Astrocyte of the cerebellum (primary cell): ENCODE data around the gene RILPL1.

ENCODE experiments used
- DNase-seq: peaks from one replicate; pipeline ENCODE4 v3.0.0-alpha.2; 2011; ENCODE audit warnings: low read depth
- H3K4me3 ChIP-seq: 2 replicates; pipeline ENCODE4 v1.5.1; 2011; ENCODE audit warnings: mild to moderate bottlenecking, low read depth, low read length, moderate library complexity
- in situ Hi-C: cut with HindIII; loops from 2 replicates; pipeline ENCODE4 v1.10.0; 2017; ENCODE audit warnings: low sequenced_read_pairs
- TF ChIP-seq, protein P1 (sequence below): IDR thresholded peaks from 2 replicates; pipeline ENCODE4 v1.5.1; 2012; ENCODE audit warnings: low read length, low read depth, moderate library complexity, mild to moderate bottlenecking; ENCODE audit errors: missing control alignments

Gene RILPL1

GRCh38 chr12:123529686-123530085 lies 3.8 kb downstream of the RILPL1 start:
- H3K4me3 ChIP-seq, result no peak overlapping the region
- TF ChIP-seq, protein P1, sequence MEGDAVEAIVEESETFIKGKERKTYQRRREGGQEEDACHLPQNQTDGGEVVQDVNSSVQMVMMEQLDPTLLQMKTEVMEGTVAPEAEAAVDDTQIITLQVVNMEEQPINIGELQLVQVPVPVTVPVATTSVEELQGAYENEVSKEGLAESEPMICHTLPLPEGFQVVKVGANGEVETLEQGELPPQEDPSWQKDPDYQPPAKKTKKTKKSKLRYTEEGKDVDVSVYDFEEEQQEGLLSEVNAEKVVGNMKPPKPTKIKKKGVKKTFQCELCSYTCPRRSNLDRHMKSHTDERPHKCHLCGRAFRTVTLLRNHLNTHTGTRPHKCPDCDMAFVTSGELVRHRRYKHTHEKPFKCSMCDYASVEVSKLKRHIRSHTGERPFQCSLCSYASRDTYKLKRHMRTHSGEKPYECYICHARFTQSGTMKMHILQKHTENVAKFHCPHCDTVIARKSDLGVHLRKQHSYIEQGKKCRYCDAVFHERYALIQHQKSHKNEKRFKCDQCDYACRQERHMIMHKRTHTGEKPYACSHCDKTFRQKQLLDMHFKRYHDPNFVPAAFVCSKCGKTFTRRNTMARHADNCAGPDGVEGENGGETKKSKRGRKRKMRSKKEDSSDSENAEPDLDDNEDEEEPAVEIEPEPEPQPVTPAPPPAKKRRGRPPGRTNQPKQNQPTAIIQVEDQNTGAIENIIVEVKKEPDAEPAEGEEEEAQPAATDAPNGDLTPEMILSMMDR, result no peak
- DNase-seq, result no peak
- in situ Hi-C loops, result no loop called here

DNA sequence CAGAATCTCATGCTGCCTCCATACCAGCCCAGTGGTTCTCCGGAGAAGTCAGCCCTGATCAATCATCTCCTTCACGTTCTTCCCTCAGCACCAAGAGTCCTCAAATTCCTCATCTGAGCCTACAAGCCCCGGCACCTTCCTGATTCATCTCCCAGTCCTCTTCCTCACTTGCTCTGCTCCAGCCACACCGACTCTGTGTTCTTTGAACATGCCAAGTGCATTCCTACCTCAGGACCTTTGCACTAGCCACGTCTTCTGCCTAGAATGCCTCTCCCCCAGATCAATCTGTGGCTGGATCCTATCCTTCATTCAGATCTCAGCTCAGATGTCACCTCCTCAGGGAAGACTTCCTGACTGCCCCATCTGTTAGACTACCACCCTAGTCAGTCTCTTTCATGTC lies 4.7 kb downstream of the RILPL1 start:
- no peak overlapping the region for H3K4me3 ChIP-seq
- TF ChIP-seq, protein P1, result no peak
- in situ Hi-C loops, result no loop called here
- DNase-seq, result no peak

DNA sequence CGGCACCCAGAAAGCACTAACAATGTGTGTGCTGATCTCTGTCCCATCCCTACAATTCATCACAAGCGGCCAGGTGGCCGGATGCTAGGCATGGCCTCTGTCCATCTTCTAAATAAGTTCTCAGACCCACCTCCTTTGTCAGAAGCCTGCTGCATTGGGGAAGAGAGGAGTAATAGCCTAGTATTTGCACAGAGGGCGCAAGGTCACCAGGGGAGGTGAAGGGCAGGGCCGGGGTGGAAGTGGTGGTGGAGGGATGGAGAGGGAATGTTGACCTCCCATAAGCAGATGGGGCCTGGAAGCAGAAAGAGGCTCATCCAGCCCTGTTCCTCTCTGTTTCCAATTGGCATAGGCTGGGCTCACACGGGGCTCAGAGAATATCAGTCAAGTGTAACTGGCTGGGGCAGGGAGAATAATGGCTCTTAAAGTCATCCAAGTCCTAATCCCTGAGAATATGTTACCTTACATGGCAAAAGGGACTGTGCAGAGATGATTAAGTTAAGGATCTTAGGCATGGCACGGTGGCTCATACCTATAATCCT lies 6.9 kb downstream of the RILPL1 start:
- TF ChIP-seq, protein P1, result no peak
- DNase-seq, result no peak
- H3K4me3 ChIP-seq, result no peak overlapping the region
- in situ Hi-C loops, result no loop called here

GRCh38 chr12:123524378-123524777 lies 9.1 kb downstream of the RILPL1 start:
- no peak for DNase-seq
- TF ChIP-seq, protein P1, result no peak
- in situ Hi-C loops, result loop anchor here (5.0 kb wide), 1 partner anchor 42 kb away; no protein-coding TSS in a partner anchor
- no peak overlapping the region for H3K4me3 ChIP-seq

DNA sequence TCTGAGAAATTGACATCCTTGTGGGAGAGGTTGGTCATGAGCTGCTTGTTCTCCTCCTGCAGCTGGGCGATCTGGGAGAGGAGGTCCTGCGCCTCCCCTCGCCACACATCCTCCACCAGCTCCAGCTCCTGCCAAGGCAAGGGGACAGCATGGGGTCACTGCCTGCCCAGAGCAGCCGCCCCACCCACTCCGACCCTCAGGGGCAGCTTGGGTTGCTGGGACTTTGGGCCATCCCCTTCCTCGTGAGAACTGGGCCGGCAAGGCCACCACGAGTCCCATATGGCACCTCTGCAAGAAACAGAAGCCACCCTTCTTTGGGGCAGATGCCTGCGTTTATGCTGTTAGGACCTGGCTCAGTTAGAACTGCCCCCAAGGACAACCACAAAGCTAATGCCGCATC lies 10.0 kb downstream of the RILPL1 start:
- no peak overlapping the region for H3K4me3 ChIP-seq
- in situ Hi-C loops, result loop anchor here (5.0 kb wide), 1 partner anchor 41 kb away; no protein-coding TSS in a partner anchor
- DNase-seq, result no peak
- TF ChIP-seq, protein P1, result no peak

DNA sequence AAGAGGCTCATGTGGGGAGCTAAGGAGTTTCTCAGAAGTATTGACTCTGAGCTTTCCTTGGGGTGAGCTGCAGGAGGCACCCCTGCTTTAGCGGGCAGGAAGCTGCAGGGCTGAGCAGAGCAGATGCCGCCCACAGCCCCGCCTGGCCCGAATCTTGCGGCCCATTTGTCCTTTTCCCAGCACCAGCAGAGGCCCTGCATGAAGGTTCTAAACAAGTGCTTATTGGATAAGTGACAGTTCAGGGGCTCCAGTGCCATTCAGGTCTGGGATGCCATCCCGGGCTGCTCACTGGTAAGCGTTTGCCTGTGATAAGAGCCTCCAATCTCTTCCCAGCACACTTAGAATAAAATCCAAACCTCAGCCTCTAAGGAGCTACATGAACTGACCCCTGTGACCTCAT lies 11.4 kb downstream of the RILPL1 start:
- no peak for DNase-seq
- no peak overlapping the region for H3K4me3 ChIP-seq
- in situ Hi-C loops, result loop anchor here (5.0 kb wide), 1 partner anchor 40 kb away; no protein-coding TSS in a partner anchor
- TF ChIP-seq, protein P1, result no peak
